GM19463 (cell line): ENCODE data around the gene XXYLT1.
"Not testable (repeated sequence)": the region's sequence is repeated elsewhere in the genome, so short reads cannot be mapped to it uniquely, and the experiment has no call there.

Experiments used
- ATAC-seq: cut with Tn5 transposase; IDR thresholded peaks from one replicate; pipeline ENCODE4 v1.9.1; 2021; ENCODE audit warnings: mild to moderate bottlenecking, moderate library complexity; ENCODE audit not compliant: unreplicated experiment

XXYLT1 gene

DNA sequence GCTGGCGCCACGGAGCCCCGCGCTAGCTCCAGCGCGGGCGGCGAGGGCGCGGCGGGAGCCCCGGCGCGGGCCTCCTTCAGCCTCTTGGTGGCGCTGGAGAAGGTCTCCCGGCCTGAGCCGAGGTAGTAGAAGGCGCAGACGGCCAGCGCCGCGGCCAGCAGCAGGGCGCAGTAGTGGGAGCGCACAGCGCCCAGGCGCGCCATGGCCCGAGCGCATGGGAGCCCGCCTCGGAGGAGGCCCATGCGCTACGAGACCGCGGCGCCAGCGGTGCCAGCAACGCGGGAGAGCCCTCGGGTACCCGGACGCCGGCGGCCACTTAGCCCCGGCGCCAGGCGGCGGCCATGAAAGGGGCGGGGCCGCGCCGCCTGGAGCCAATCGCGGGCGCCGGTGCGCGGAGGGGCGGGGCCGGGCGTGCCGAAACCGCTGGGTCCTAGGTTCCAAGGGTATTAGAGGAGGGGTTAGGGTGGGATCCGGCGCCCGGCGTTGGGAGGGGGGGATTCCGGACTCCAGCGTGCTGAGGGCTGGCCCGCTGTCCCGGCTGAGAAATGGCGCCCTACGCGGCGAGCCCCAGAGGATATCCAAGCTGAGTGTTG lies at the start of gene XXYLT1:
XXYLT1 (minus strand) TSS at position 343 of the 593 bp plus-strand sequence; CDS start at position 242, 101 bp downstream.
- ATAC-seq = peak; percentile 80

DNA sequence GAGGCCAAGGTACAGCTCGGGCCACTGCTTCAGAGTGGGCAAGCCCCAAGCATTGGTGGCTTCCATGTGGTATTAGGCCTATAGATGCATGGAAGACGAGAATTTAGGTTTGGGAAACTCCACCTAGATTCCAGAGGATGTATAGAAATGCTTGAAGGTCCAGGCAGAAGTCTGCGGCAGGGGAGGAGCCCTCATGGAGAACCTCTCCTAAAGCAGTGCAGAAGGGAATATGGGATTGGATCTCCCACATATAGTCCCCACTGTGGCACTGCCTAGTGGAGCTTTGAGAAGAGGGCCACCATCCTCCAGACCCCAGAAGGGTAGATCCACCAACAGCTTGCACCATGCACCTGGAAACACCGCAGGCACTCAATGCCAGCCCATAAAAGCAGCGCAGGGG lies 48.1 kb upstream of the XXYLT1 start:
- ATAC-seq = no peak

- no peak for ATAC-seq
These were observed 41.8 kb upstream of the XXYLT1 start for GRCh38 chr3:195312714-195313113.

GRCh38 chr3:195307711-195308110 lies 36.8 kb upstream of the XXYLT1 start:
- ATAC-seq = no peak

DNA sequence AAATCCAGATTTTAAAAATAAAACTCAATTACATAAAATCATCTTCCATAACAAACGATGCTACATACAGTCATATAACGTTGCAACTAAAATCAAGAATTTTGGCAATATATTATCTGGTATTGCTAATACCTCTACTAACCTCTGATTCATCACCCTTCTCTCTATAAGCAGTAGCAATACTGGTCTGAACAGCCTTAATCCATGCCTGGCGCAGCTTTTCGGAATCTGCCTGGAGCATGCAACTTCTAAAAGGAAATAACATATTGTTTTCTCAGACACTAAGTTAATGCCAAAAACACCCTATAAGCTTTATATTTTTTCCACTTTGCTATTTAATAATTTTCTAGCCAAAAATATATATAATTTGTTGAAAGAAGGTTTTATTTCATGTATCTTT lies 35.4 kb upstream of the XXYLT1 start:
- no peak for ATAC-seq

DNA sequence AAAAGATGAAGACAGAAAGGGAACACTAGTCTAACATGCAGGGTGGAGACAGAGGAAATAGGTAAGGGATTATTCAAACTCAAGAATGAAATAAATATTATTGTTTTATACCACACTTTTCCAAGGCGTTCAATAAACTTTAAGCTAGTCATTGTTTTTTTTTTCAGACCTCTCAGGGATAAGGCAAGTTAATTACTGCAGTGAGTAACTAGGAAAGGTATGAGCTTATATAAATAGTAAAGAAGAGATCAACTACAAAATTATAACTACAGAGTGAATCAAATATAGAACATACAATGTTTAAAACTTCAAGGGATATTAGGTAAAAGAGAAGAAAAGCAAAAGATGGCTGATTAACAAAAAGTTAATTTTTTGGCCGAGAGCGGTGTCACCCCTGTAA lies 31.5 kb upstream of the XXYLT1 start:
- no peak for ATAC-seq

DNA sequence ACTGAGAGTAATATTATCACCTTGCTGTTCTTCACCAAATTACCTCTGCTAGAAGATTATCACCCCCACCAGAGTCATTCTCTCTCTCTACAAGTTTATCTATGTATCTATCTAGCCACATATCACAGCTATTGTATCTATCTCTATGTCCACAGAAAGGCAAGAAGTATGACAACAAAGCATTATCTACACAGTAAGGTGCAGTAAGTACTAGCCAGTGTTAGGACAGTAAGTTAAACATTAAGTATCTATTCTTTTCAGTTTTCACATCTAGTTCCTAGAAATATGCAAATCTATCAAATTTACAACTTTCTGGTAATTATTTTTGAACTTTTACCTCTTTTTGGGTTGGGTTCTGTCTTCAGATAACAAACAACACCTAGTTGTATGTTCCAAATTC lies 26.5 kb upstream of the XXYLT1 start:
- ATAC-seq = peak; percentile 69

GRCh38 chr3:195296662-195297061 lies 25.7 kb upstream of the XXYLT1 start:
- ATAC-seq = no peak

GRCh38 chr3:195291121-195291520 lies 20.2 kb upstream of the XXYLT1 start:
- no peak for ATAC-seq

- ATAC-seq = not testable (repeated sequence)
These were observed 19.7 kb upstream of the XXYLT1 start for GRCh38 chr3:195290643-195291042.

- ATAC-seq = no peak
These were observed 15.3 kb upstream of the XXYLT1 start for GRCh38 chr3:195286115-195286872.

DNA sequence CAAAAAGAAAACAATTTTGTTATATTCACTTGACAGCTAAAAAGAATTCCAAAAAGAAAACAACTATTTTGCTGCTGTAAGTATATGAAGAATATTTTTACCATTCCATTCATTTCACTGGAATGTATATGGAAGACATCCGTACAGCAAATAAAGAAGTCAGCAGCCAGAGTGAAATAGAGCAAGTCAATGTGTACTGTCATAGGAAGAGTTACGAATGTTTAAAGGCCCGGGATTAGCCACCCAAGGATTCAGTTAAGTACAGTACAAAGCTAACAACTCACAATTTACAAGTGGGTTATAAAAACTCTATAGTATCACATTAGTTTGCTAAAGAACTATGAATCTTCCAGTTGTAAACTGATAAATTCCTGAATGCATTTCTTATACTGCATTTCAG lies 14.4 kb upstream of the XXYLT1 start:
- ATAC-seq = no peak

GRCh38 chr3:195284842-195285241 lies 13.9 kb upstream of the XXYLT1 start:
- ATAC-seq = no peak

GRCh38 chr3:195282961-195283360 lies 12.0 kb upstream of the XXYLT1 start:
- ATAC-seq = no peak

DNA sequence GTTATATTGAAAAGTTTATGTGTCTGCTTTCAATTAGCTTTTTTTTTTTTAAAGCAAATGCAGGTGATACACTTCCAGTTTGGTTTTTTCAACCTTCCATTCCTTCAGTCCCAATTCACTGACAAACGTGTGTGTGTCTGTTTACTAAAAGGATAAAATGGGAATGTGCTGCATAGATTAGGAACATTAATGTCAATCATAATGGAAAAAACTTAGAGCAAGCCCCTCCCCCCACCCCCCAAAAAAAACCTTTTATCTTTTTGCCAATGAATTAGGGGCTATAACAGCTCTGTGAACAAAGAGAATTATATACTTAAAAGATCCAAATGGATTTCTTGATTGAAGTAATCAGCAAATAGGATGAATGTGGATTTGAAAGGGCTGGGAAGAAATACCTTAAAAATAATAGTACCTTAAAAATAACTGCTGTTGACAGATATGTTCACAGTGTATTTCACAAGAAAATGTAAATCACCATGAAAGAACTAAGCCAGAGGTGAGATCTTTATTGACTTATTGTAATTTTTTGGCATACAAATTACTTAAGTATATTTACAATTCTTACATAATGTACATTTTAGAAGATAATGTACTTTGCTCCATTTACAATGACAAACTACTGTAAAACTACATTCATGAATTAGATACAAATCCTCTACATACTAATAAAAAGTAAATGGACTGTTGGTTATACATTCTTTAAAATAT lies 3.5 kb upstream of the XXYLT1 start:
- no peak for ATAC-seq

GRCh38 chr3:195271410-195272243 lies 668 bp upstream of the XXYLT1 start:
- peak; percentile 55 for ATAC-seq

GRCh38 chr3:195270079-195270816 lies 711 bp downstream of the XXYLT1 start:
- ATAC-seq = peak; percentile 20

- no peak for ATAC-seq
These were observed 1.4 kb downstream of the XXYLT1 start for GRCh38 chr3:195269375-195270078.

- no peak for ATAC-seq
These were observed 2.2 kb downstream of the XXYLT1 start for GRCh38 chr3:195268576-195269309.
